Spleen (tissue), 11 donors: ENCODE data around the gene TSPYL1. TPM values are rescaled to one million over a fixed set of nuclear protein-coding genes. Genes with fewer than 3 reads are reported as not detected.

ENCODE experiments used
- DNase-seq: peaks from one replicate; pipeline ENCODE4 v3.0.0-alpha.2; 2020
- H3K27ac ChIP-seq, 8 donors: fragments of 200-600 bp; sonication (generic) in 7 of 8; 1 replicate in 4 of 8; 2 replicates in 4 of 8; pipeline versions ENCODE4 v1.5.0 to v1.8.0; 2016 to 2021; ENCODE audit warnings: inconsistent platforms in 4 of 8, mild to moderate bottlenecking in 4 of 8, moderate library complexity in 1 of 8
- H3K27me3 ChIP-seq, 7 donors: fragments of 200-600 bp; sonication (generic) in 6 of 7; replicated peaks in 1 of 7; 1 replicate in 4 of 7; 2 replicates in 3 of 7; pipeline versions ENCODE4 v1.5.0 to v1.8.0; 2016 to 2021; ENCODE audit warnings: inconsistent platforms in 3 of 7, mild to moderate bottlenecking in 1 of 7
- H3K36me3 ChIP-seq, 6 donors: fragments of 200-600 bp; sonication (generic) in 5 of 6; 1 replicate in 4 of 6; 2 replicates in 2 of 6; pipeline versions ENCODE4 v1.5.0 to v1.8.0; 2016 to 2021; ENCODE audit warnings: inconsistent platforms in 2 of 6
- H3K4me1 ChIP-seq, 6 donors: fragments of 200-600 bp; sonication (generic) in 5 of 6; 1 replicate in 3 of 6; 2 replicates in 3 of 6; pipeline versions ENCODE4 v1.5.0 to v1.8.0; 2016 to 2021; ENCODE audit warnings: inconsistent platforms in 3 of 6
- H3K4me3 ChIP-seq, 8 donors: fragments of 200-600 bp; sonication (generic) in 7 of 8; 1 replicate in 4 of 8; 2 replicates in 4 of 8; pipeline versions ENCODE4 v1.5.0 to v1.8.0; 2016 to 2021; ENCODE audit warnings: inconsistent platforms in 4 of 8, mild to moderate bottlenecking in 4 of 8, moderate library complexity in 2 of 8
- H3K9me3 ChIP-seq, 8 donors: fragments of 200-600 bp; sonication (generic) in 7 of 8; 1 replicate in 4 of 8; 2 replicates in 4 of 8; pipeline versions ENCODE4 v1.5.0 to v1.8.0; 2016 to 2021; ENCODE audit warnings: inconsistent platforms in 4 of 8
- POLR2A ChIP-seq, 3 donors: fragments of 450-650 bp; IDR thresholded peaks; one replicate each; pipeline ENCODE4 v1.5.1; 2017; ENCODE audit warnings: antibody characterized with exemption in 3 of 3, mild to moderate bottlenecking in 1 of 3
- POLR2AphosphoS5 ChIP-seq, 3 donors: sonication (generic); formaldehyde crosslinking; IDR thresholded peaks; one replicate each; pipeline ENCODE4 v1.5.1; 2017; ENCODE audit warnings: antibody characterized with exemption in 3 of 3
- WGBS, 5 donors: extraction: QIAGEN DNeasy Blood & Tissue Kit in 3 of 5; methylation state at CpG; one replicate each; pipeline versions ENCODE4 v1.1.5 to v1.1.7; 2013 to 2018; 5-methylcytosine and 5-hydroxymethylcytosine counted together
- intact Hi-C: fragments of 100-400 bp; cut with DNase I; formaldehyde crosslinking; loops from one replicate; pipeline ENCODE4 v1.15.0; 2023; ENCODE audit warnings: low total_unique reads
- polyA plus RNA-seq, 3 donors: library from polyadenylated mRNA; stranded (reverse); fragments of 200-250 nt; gene quantifications; one replicate each; pipeline ENCODE4 v1.2.1, GENCODE V29; 2013
- total RNA-seq, 7 donors: library from RNA; depleted of rRNA in 3 of 7; stranded (reverse); fragments of >200 nt in 3 of 7; fragmentation: NEBNext Ultra II Directional in 4 of 7; extraction: Animal tissue kit (Norgen Biotek cat#: 25700) in 4 of 7; gene quantifications; one replicate each; pipeline versions ENCODE4 v1.1.0 to v1.2.1, GENCODE V29; 2016 to 2021
- TF ChIP-seq, protein P1 (sequence below), 11 experiments: fragments of 200-600 bp in 7 of 11; fragments of 450-650 bp in 4 of 11; sonication (generic) in 4 of 11; IDR thresholded peaks in 8 of 11; conservative IDR thresholded peaks in 3 of 11; 1 replicate in 7 of 11; 2 replicates in 4 of 11; pipeline versions ENCODE4 v1.4.0 to v1.8.0; 2016 to 2021; ENCODE audit warnings: antibody characterized with exemption in 11 of 11, inconsistent platforms in 4 of 11, mild to moderate bottlenecking in 1 of 11
- donor health status: healthy with polysubstance abuse.
- donor health status: DM: no; HTN: no; CAD: no; lungs with moderate emphysema.
- donor health status: DM: no; HTN: no; CAD: no.
- donor health status: Bipolar disorder and iron deficiency.
- donor health status: healthy.
- donor health status: DM: no; HTN: no; CAD: no.
- donor health status: DM: yes; HTN: yes; CAD: no.

TSPYL1 gene
- total and polyA plus RNA-seq, 10 donors = 28.7 to 97.7 (median 66.5) TPM

DNA sequence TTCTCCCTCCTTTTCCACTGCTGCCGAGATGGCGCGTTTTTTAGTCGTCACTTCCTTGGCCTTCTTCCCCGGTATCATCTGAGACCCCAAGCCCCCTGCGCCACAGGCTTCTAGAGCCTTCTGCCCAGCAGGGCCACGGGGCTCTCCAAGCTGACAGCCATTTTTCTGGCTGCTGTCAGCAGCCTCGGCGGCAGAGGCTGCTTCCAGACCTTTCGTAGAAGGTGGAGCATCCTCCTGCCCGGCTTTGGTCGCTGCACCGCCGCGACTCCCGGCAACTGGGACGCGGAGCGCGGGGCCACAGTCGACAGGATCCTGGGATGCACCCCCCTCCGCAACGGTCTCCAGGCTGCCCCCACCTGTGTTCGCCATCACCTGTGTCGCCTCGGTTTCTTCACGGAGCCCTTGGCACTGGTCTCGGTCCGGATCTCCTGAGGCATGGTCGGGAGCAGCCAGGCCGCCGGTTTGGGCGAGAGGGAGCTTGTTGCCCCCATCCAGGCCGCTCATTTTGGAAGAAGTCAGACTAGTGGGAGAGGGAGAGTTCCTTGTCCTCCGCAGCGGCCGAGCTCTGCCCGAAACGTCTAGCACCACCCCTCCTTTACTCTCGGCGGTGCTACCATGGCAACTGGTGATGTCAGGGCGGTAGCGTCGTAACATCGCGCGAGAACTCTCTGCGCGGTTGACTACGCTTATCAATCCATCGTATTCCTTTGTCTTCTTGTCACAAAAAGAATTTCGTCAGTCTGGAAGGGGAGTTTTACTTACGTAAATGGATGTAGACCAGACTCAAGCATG is 26.0 kb downstream of the TSPYL1 start, which contains the start of gene TSPYL4:
TSPYL4 (minus strand) TSS at position 571 of the 792 bp plus-strand sequence; CDS start at position 504, 67 bp downstream.
- Histone ChIP-seq H3K4me1 (peaks cover 35 to 71% (median 54%) of the 10 kb centered on the region in 6 donors), H3K36me3 (peaks cover 0 to 3% (median 0%) of the 10 kb centered on the region in 6 donors), H3K27ac (peak within 1 kb of the TSS; percentile 84 to 91 (median 88)), H3K4me3 (peak within 1 kb of the TSS; percentile 83 to 98 (median 96)), H3K9me3 (no peaks in the 10 kb centered on the region), H3K27me3 (no peaks in the 10 kb centered on the region)
- WGBS, 5 donors = 0 to 1% (median 0%) methylated on average over 36 to 53 of the region's 53 CpGs
- intact Hi-C loops = no loop called here
- TF ChIP-seq POLR2AphosphoS5 (IDR thresholded peaks at IDR 0.05) = peak; percentile 89 to 97 (median 96)
- TF ChIP-seq, protein P1, sequence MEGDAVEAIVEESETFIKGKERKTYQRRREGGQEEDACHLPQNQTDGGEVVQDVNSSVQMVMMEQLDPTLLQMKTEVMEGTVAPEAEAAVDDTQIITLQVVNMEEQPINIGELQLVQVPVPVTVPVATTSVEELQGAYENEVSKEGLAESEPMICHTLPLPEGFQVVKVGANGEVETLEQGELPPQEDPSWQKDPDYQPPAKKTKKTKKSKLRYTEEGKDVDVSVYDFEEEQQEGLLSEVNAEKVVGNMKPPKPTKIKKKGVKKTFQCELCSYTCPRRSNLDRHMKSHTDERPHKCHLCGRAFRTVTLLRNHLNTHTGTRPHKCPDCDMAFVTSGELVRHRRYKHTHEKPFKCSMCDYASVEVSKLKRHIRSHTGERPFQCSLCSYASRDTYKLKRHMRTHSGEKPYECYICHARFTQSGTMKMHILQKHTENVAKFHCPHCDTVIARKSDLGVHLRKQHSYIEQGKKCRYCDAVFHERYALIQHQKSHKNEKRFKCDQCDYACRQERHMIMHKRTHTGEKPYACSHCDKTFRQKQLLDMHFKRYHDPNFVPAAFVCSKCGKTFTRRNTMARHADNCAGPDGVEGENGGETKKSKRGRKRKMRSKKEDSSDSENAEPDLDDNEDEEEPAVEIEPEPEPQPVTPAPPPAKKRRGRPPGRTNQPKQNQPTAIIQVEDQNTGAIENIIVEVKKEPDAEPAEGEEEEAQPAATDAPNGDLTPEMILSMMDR (IDR thresholded peaks at IDR 0.05 in 8 of 11, conservative IDR thresholded peaks at IDR 0.05 in 3 of 11) = peak in 1 of 11 experiments; percentile 28
- peak in 2 of 3 donors; percentile 8 to 65 for TF ChIP-seq POLR2A (IDR thresholded peaks at IDR 0.05)
- DNase-seq = peak; percentile 97

DNA sequence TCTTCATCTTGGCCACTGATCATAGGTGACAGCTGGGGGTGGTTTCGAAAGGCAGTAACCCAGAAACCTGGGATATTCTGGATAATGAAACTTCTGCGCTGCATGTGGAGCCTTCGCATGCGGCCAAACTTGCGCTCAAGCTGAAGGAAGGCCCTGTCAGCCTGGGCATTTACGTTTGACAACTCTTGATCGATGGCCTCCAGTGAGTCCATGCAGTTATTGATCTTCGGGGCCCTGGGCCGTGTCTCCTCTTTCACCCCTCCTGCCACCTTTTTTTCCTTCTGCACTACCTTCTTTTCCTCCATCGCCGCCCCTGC is 26.6 kb downstream of the TSPYL1 start:
- DNase-seq = no peak
- peak overlapping the region; percentile 83 to 98 (median 96) for H3K4me3 ChIP-seq
- 42 to 51% (median 43%) methylated on average over 11 of the region's 11 CpGs for WGBS, 5 donors
- peaks cover 35 to 77% (median 54%) of the 10 kb centered on the region in 6 donors for H3K4me1 ChIP-seq
- H3K36me3 ChIP-seq = no peaks in the 10 kb centered on the region
- TF ChIP-seq, protein P1 (IDR thresholded peaks at IDR 0.05 in 8 of 11, conservative IDR thresholded peaks at IDR 0.05 in 3 of 11) = no peak
- TF ChIP-seq POLR2A (IDR thresholded peaks at IDR 0.05) = no peak
- TF ChIP-seq POLR2AphosphoS5 (IDR thresholded peaks at IDR 0.05) = no peak
- H3K27me3 ChIP-seq = no peaks in the 10 kb centered on the region
- H3K27ac ChIP-seq = peak overlapping the region in 7 of 8 donors; percentile 84 to 91 (median 88)
- intact Hi-C loops = no loop called here
- no peaks in the 10 kb centered on the region for H3K9me3 ChIP-seq

DNA sequence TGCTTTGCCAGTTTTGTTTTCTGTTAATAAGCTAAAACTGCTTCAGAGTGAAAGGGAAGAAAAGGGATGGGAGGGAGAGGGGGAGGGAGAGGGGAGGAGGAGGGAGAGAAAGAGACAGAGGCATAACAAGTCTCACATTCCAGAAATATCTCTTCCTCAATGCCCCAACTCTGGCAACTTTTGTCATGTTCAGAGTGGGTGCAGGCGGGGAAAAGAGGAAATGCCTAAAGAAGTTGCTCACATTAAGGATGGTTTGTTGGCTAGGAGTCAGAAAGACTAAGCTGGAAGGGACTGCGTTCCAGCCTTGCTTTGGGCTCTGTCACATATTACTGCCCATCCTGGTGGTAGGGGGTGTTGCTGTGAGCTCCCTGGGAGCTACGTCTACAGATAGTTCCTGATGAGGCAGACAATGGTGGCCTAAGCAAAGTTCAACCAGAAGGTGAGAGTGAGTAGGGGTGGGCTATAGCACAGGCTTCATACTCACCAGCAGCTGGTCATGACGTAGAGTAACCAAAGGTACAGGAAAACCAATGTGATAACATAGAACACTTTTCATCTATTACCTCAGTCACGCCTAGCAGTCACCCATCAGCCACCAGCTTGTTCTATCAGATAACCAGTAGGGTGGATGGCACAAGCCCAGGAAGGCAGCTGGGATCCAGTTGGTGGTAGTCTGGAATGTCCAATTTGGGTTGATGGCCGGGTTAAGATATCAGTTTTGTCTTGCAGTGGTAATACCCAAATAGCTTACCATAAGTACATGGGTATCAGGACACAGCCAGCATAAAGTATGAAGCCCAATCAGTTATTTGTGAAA is 28.0 kb downstream of the TSPYL1 start:
- H3K27me3 ChIP-seq = no peaks in the 10 kb centered on the region
- 77 to 87% (median 79%) methylated on average over 6 of the region's 6 CpGs for WGBS, 5 donors
- peaks cover 35 to 86% (median 54%) of the 10 kb centered on the region in 6 donors for H3K4me1 ChIP-seq
- peak overlapping the region in 3 of 8 donors; percentile 28 to 31 (median 30) for H3K27ac ChIP-seq
- no peak for DNase-seq
- intact Hi-C loops = no loop called here
- TF ChIP-seq POLR2AphosphoS5 (IDR thresholded peaks at IDR 0.05) = no peak
- TF ChIP-seq, protein P1 (IDR thresholded peaks at IDR 0.05 in 8 of 11, conservative IDR thresholded peaks at IDR 0.05 in 3 of 11) = no peak
- TF ChIP-seq POLR2A (IDR thresholded peaks at IDR 0.05) = no peak
- H3K36me3 ChIP-seq = no peaks in the 10 kb centered on the region
- H3K4me3 ChIP-seq = peak overlapping the region in 1 of 8 donors; percentile 83
- H3K9me3 ChIP-seq = no peaks in the 10 kb centered on the region
